Muscle layer of duodenum (tissue), 2 donors: Measurements from ENCODE around the gene NXT1.

ENCODE experiments used
- H3K27ac ChIP-seq: one replicate; pipeline ENCODE4 v1.7.0; 2013; ENCODE audit warnings: mild to moderate bottlenecking, low read length
- H3K27me3 ChIP-seq: one replicate; pipeline ENCODE4 v1.7.0; 2013; ENCODE audit warnings: low read depth, mild to moderate bottlenecking, control low read depth, low read length
- H3K36me3 ChIP-seq, 2 donors: one replicate each; pipeline ENCODE4 v1.7.0; 2013; ENCODE audit warnings: low read length in 2 of 2, control low read depth in 1 of 2, mild to moderate bottlenecking in 1 of 2; ENCODE audit not compliant: insufficient read depth in 2 of 2, control insufficient read depth in 1 of 2
- H3K4me1 ChIP-seq, 2 donors: one replicate each; pipeline ENCODE4 v1.7.0; 2013; ENCODE audit warnings: low read length in 2 of 2, mild to moderate bottlenecking in 2 of 2, control low read depth in 1 of 2, moderate library complexity in 1 of 2; ENCODE audit not compliant: insufficient read depth in 2 of 2, control insufficient read depth in 1 of 2
- H3K4me3 ChIP-seq, 2 donors: one replicate each; pipeline ENCODE4 v1.7.0; 2013; ENCODE audit warnings: low read length in 2 of 2, low read depth in 1 of 2, mild to moderate bottlenecking in 1 of 2
- H3K9me3 ChIP-seq, 2 donors: one replicate each; pipeline ENCODE4 v1.7.0; 2013; ENCODE audit warnings: low read length in 2 of 2, control low read depth in 1 of 2, mild to moderate bottlenecking in 1 of 2; ENCODE audit not compliant: control insufficient read depth in 1 of 2
- donor health status: healthy.

NXT1 gene

GRCh38 chr20:23331450-23332350 is 18.9 kb upstream of the NXT1 start:
- H3K4me3 ChIP-seq: no peak overlapping the region
- H3K27ac ChIP-seq: no peak overlapping the region
- H3K9me3 ChIP-seq: no peaks in the 10 kb centered on the region
- H3K4me1 ChIP-seq: no peaks in the 10 kb centered on the region
- H3K36me3 ChIP-seq: no peaks in the 10 kb centered on the region
- H3K27me3 ChIP-seq: no peaks in the 10 kb centered on the region

- no peak overlapping the region for H3K4me3 ChIP-seq
- no peaks in the 10 kb centered on the region for H3K4me1 ChIP-seq
- no peaks in the 10 kb centered on the region for H3K36me3 ChIP-seq
- no peaks in the 10 kb centered on the region for H3K9me3 ChIP-seq
- H3K27me3 ChIP-seq: no peaks in the 10 kb centered on the region
- no peak overlapping the region for H3K27ac ChIP-seq
These were observed 18.1 kb upstream of the NXT1 start for GRCh38 chr20:23332467-23332866.

GRCh38 chr20:23334111-23334510 is 16.5 kb upstream of the NXT1 start:
- no peaks in the 10 kb centered on the region for H3K4me1 ChIP-seq
- H3K9me3 ChIP-seq: no peaks in the 10 kb centered on the region
- no peaks in the 10 kb centered on the region for H3K36me3 ChIP-seq
- no peaks in the 10 kb centered on the region for H3K27me3 ChIP-seq
- no peak overlapping the region for H3K4me3 ChIP-seq
- H3K27ac ChIP-seq: no peak overlapping the region

GRCh38 chr20:23335521-23335920 is 15.1 kb upstream of the NXT1 start:
- Histone ChIP-seq H3K27me3 (no peaks in the 10 kb centered on the region), H3K9me3 (no peaks in the 10 kb centered on the region), H3K4me3 (no peak overlapping the region), H3K36me3 (no peaks in the 10 kb centered on the region), H3K4me1 (no peaks in the 10 kb centered on the region), H3K27ac (no peak overlapping the region)

GRCh38 chr20:23336476-23336875 is 14.1 kb upstream of the NXT1 start:
- H3K27ac ChIP-seq: no peak overlapping the region
- no peaks in the 10 kb centered on the region for H3K27me3 ChIP-seq
- no peak overlapping the region for H3K4me3 ChIP-seq
- H3K9me3 ChIP-seq: no peaks in the 10 kb centered on the region
- H3K36me3 ChIP-seq: no peaks in the 10 kb centered on the region
- H3K4me1 ChIP-seq: no peaks in the 10 kb centered on the region

GRCh38 chr20:23337312-23337711 is 13.3 kb upstream of the NXT1 start:
- Histone ChIP-seq H3K4me1 (no peaks in the 10 kb centered on the region), H3K36me3 (no peaks in the 10 kb centered on the region), H3K27me3 (no peaks in the 10 kb centered on the region), H3K4me3 (no peak overlapping the region), H3K9me3 (no peaks in the 10 kb centered on the region), H3K27ac (no peak overlapping the region)

GRCh38 chr20:23339986-23340385 is 10.6 kb upstream of the NXT1 start:
- H3K4me1 ChIP-seq: no peaks in the 10 kb centered on the region
- H3K27ac ChIP-seq: no peak overlapping the region
- no peaks in the 10 kb centered on the region for H3K36me3 ChIP-seq
- no peaks in the 10 kb centered on the region for H3K27me3 ChIP-seq
- H3K9me3 ChIP-seq: no peaks in the 10 kb centered on the region
- H3K4me3 ChIP-seq: no peak overlapping the region

DNA sequence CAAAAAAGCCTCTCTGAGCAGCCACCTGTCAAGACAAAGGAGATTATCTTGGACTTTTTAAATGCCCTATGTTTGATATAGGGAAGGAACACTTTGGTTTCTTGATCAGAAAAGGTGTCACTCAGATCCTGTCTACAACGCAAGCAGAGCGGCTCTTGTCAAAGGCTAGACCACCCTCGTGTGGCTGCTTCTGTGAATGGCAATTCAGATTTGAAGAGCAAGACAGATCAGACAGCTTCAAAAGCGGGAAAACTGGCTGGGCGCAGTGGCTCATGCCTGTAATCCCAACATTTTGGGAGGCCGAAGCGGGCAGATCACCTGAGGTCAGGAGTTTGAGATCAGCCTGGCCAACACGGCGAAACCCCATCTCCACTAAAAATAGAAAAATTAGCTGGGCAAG is 10.1 kb upstream of the NXT1 start:
- no peaks in the 10 kb centered on the region for H3K4me1 ChIP-seq
- no peaks in the 10 kb centered on the region for H3K36me3 ChIP-seq

DNA sequence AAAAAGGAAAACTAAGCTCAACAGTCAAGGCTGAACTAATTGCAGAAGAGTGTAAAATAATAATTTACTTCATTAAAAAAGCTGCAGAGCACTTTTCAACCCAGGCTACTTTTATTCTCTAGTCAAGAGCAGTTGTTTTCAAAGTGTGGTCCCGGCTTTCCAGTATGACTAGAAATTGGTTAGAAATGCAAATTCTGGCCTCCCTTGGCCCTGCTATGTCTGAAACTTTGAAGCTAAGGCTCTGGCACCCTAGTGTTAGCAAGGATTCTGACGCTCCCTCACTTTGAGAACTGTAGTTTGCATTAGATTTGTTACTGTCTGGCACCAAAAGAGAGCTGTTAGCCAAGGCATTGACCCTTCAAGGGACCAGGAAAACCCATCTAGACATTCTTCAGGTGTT is 9.5 kb upstream of the NXT1 start:
- no peaks in the 10 kb centered on the region for H3K4me1 ChIP-seq
- H3K27me3 ChIP-seq: no peaks in the 10 kb centered on the region
- no peaks in the 10 kb centered on the region for H3K36me3 ChIP-seq
- no peak overlapping the region for H3K4me3 ChIP-seq
- H3K27ac ChIP-seq: no peak overlapping the region
- no peaks in the 10 kb centered on the region for H3K9me3 ChIP-seq

More for the DNA sequence above, 10.1 kb upstream of the NXT1 start:
- Histone ChIP-seq H3K9me3 (no peaks in the 10 kb centered on the region), H3K27me3 (no peaks in the 10 kb centered on the region), H3K27ac (no peak overlapping the region), H3K4me3 (no peak overlapping the region)

DNA sequence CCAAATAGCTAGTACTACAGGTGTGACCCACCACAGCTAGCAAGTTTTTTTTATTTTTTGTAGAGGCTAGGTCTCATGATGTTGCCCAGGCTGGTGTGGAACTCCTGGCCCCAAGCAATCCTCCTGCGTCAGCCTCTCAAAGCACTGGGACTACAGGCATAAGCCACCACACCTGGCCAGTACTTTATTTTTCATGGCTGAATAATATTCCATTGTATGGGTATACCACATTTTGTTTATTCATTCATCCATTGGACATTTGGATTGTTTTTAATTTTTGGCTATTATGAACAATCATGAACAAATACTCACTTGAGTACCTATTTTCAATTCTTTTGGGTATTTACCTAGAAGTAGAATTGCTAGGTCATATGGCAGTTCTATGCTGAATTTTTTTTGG is 7.0 kb upstream of the NXT1 start:
- H3K9me3 ChIP-seq: no peaks in the 10 kb centered on the region
- H3K4me1 ChIP-seq: no peaks in the 10 kb centered on the region
- no peak overlapping the region for H3K27ac ChIP-seq
- no peak overlapping the region for H3K4me3 ChIP-seq
- no peaks in the 10 kb centered on the region for H3K36me3 ChIP-seq
- no peaks in the 10 kb centered on the region for H3K27me3 ChIP-seq

GRCh38 chr20:23344336-23344735 is 6.3 kb upstream of the NXT1 start:
- no peaks in the 10 kb centered on the region for H3K27me3 ChIP-seq
- no peak overlapping the region for H3K27ac ChIP-seq
- H3K9me3 ChIP-seq: no peaks in the 10 kb centered on the region
- peaks cover 5 to 6% of the 10 kb centered on the region in 2 donors for H3K4me1 ChIP-seq
- H3K4me3 ChIP-seq: no peak overlapping the region
- H3K36me3 ChIP-seq: no peaks in the 10 kb centered on the region

- peaks cover 0 to 7% of the 10 kb centered on the region in 2 donors for H3K36me3 ChIP-seq
- H3K4me3 ChIP-seq: no peak overlapping the region
- H3K27me3 ChIP-seq: no peaks in the 10 kb centered on the region
- H3K4me1 ChIP-seq: peaks cover 7% of the 10 kb centered on the region in 2 donors
- no peak overlapping the region for H3K27ac ChIP-seq
- no peaks in the 10 kb centered on the region for H3K9me3 ChIP-seq
These were observed 4.6 kb upstream of the NXT1 start for GRCh38 chr20:23346002-23346401.
